GM12892 (cell line): Measurements from ENCODE around the gene PLEKHA4.

Experiments used
- POLR2A ChIP-seq: IDR thresholded peaks from 2 replicates; pipeline ENCODE4 v1.6.1; 2011; ENCODE audit warnings: low read depth, low read length, control low read depth
- POLR2AphosphoS5 ChIP-seq: IDR thresholded peaks from 2 replicates; pipeline ENCODE4 v1.6.1; 2011; ENCODE audit warnings: low read depth, low read length, control low read depth
- TAF1 ChIP-seq: IDR thresholded peaks from 2 replicates; pipeline ENCODE4 v1.6.1; 2011; ENCODE audit warnings: low read depth, mild to moderate bottlenecking, control low read depth, low read length, borderline replicate concordance

DNA sequence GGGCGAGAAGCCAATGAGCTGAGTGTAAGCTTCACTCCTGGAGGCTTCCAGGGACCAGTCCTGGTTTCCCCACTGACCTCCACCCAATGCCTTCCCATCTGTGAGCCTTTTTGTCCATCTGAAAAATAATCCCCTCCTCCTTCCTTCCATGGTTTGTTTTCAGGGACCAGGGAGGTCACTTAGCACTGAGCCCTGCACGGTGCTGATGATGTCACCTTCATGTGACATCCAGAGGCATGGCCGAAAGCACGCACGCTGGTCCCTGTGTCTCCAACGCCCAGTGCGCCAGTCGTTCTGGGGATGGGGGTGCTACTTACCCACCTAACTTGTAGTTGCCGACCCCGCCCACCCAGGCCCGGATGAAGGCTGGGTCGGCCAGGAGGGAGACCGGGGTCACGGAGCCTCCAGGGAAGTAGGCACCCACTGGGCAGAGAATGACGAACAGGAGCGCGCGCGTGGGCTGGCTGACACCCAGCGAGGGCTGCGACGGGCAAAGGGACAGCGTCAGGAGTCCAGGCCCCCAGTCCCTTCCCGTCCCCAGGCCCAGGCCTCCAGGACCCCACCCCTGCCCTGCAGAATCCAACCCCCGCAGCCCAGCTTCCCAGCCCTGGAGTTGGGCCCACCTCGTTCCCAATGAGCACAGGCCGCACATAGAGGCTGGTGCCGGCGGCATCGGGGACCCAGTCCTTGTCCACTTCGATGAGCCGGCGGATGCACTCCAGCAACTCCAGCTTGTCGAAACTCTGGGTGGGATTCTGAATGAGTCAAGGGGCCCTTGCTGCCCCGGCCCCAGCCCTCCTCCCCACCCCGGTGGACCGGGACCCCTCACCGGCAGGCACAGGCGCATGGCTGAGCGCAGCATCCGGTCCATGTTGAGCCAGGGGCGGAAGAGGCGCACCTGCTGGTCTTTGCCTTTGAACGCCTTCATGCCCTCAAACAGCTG is 68.8 kb downstream of the PLEKHA4 start:
- TF ChIP-seq POLR2AphosphoS5 (no peak), POLR2A (no peak), TAF1 (no peak)
